Heart left ventricle (tissue), 16 donors: ENCODE measurements around the gene KRT1. TPM values are rescaled to one million over a fixed set of nuclear protein-coding genes. Genes with fewer than 3 reads are reported as not detected.

Experiments used
- ATAC-seq, 4 donors: fragments of 200-7000 bp; cut with Tn5 transposase; one replicate each; pipeline ENCODE4 v1.9.1; 2020 to 2022; ENCODE audit warnings: moderate library complexity in 4 of 4, mild to moderate bottlenecking in 3 of 4, moderate number of reproducible peaks in 1 of 4
- DNase-seq, 5 donors: peaks; one replicate each; pipeline ENCODE4 v3.0.0-alpha.2; 2020
- H3K27ac ChIP-seq, 12 donors: fragments of 200-600 bp; sonication (generic) in 4 of 12; one replicate each; pipeline versions ENCODE4 v1.5.0 to v1.8.0; 2016 to 2022; ENCODE audit warnings: mild to moderate bottlenecking in 2 of 12
- H3K27me3 ChIP-seq, 9 donors: fragments of 200-600 bp; sonication (generic) in 2 of 9; one replicate each; pipeline versions ENCODE4 v1.5.1 to v1.8.0; 2016 to 2022; ENCODE audit warnings: mild to moderate bottlenecking in 3 of 9
- H3K36me3 ChIP-seq, 9 donors: fragments of 200-600 bp; sonication (generic) in 2 of 9; one replicate each; pipeline versions ENCODE4 v1.5.0 to v1.8.0; 2018 to 2022; ENCODE audit warnings: mild to moderate bottlenecking in 2 of 9
- H3K4me1 ChIP-seq, 12 donors: fragments of 200-600 bp; sonication (generic) in 4 of 12; one replicate each; pipeline versions ENCODE4 v1.5.0 to v1.8.0; 2016 to 2022; ENCODE audit warnings: mild to moderate bottlenecking in 3 of 12
- H3K4me3 ChIP-seq, 12 donors: fragments of 200-600 bp; sonication (generic) in 4 of 12; one replicate each; pipeline versions ENCODE4 v1.5.0 to v1.8.0; 2017 to 2022; ENCODE audit warnings: mild to moderate bottlenecking in 9 of 12, moderate library complexity in 4 of 12
- H3K9me3 ChIP-seq, 12 donors: fragments of 200-600 bp; sonication (generic) in 4 of 12; one replicate each; pipeline versions ENCODE4 v1.5.0 to v1.8.0; 2016 to 2022; ENCODE audit warnings: mild to moderate bottlenecking in 1 of 12
- POLR2A ChIP-seq, 2 donors: fragments of 450-650 bp; IDR thresholded peaks; one replicate each; pipeline ENCODE4 v1.6.1; 2017; ENCODE audit warnings: antibody characterized with exemption in 2 of 2, mild to moderate bottlenecking in 2 of 2, moderate library complexity in 2 of 2
- WGBS, 4 donors: extraction: QIAGEN DNeasy Blood & Tissue Kit in 2 of 4; methylation state at CpG; one replicate each; pipeline versions ENCODE4 v1.1.5 to v1.1.7; 2013 to 2018; 5-methylcytosine and 5-hydroxymethylcytosine counted together
- intact Hi-C, 10 donors: fragments of 100-400 bp; cut with DNase I; formaldehyde crosslinking; loops; one replicate each; pipeline versions ENCODE4 v1.11.1 to v1.14.2; 2022
- polyA plus RNA-seq, 2 donors: library from polyadenylated mRNA; stranded (reverse); fragments of 200-250 nt; gene quantifications; one replicate each; pipeline ENCODE4 v1.2.3, GENCODE V29; 2013
- total RNA-seq, 9 donors: library from RNA; depleted of rRNA in 2 of 9; stranded (reverse); fragments of >200 nt in 2 of 9; fragmentation: NEBNext Ultra II Directional in 3 of 9; extraction: Animal tissue kit (Norgen Biotek cat#: 25700) in 3 of 9; gene quantifications; one replicate each; pipeline versions ENCODE4 v1.1.0 to v1.2.4, GENCODE V29; 2016 to 2023
- TF ChIP-seq, protein P1 (sequence below), 12 donors: fragments of 200-600 bp; sonication (generic) in 4 of 12; IDR thresholded peaks; one replicate each; pipeline versions ENCODE4 v1.5.0 to v1.8.0; 2018 to 2022; ENCODE audit warnings: antibody characterized with exemption in 12 of 12, mild to moderate bottlenecking in 5 of 12
- donor health status: ischemic (EF 13 %, LVEDD 7.1; RV severe dilation, severe dysfunction).
- donor health status: healthy with polysubstance abuse.
- donor health status: DM: no; HTN: yes; CAD: no.
- donor health status: DM: no; HTN: no; CAD: no.
- donor health status: ischemic (EF 25% LVEDD 6.9; RV normal size, moderate dysfunction).
- donor health status: ischemic (EF 25% LVEDD 5.7; RV mildly dilated, moderate dysfunction).
- donor health status: healthy.
- donor health status: DM: yes; HTN: yes; CAD: no.
- donor health status: ischemic (EF 35%, LVEDD 5.7; RV mildly dilated, moderate dysfunction).
- donor health status: nonischemic (EF 11% LVEDD 7.7; RV severe dilation, severe dysfunction).
- donor health status: DM: yes; HTN: yes; CAD: no.
- donor health status: PGD.
- donor health status: ischemic (EF 29% LVEDD 5.4; RV normal size, mild dysfunction).
- donor health status: nonischemic (EF 23%, LVEDD 6.1; RV moderate dilation, normal function).

The KRT1 gene
- total and polyA plus RNA-seq, 11 donors = 0.35 TPM; not detected in 10

- 78 to 86% (median 83%) methylated on average over 8 of the region's 8 CpGs for WGBS, 4 donors
- no peak for TF ChIP-seq POLR2A (IDR thresholded peaks at IDR 0.05)
- no peak for ATAC-seq
Measured at GRCh38 chr12:52720365-52720886, 40.2 kb upstream of the KRT1 start.

DNA sequence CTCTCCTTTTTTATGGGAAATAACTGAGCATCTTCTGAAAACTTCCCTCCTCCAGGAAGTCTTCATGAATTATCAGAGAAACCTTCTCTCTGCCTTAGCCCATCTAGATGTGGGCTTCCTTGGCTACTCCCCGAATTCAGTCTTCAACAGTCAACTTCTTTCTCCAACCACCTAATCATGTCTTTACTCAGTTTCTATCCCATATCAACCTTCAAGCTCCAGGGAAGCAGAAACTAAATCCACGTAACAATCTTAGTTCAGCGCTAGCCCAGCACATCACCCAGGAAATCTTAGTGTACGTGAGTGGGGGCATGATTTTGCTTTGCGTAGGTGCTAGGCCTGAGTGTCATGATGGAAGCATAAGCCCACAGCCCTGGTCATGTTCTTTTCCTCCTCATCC is 35.9 kb upstream of the KRT1 start:
- no peak for DNase-seq
- H3K4me3 ChIP-seq = no peak overlapping the region
- intact Hi-C loops = no loop called here
- no peak overlapping the region for H3K27ac ChIP-seq
- no peaks in the 10 kb centered on the region for H3K9me3 ChIP-seq
- no peaks in the 10 kb centered on the region for H3K36me3 ChIP-seq
- H3K27me3 ChIP-seq = peaks cover 10 to 52% (median 37%) of the 10 kb centered on the region in 9 donors
- WGBS, 4 donors = 91 to 94% (median 92%) methylated on average over 5 of the region's 5 CpGs
- peaks cover 0 to 9% (median 0%) of the 10 kb centered on the region in 12 donors for H3K4me1 ChIP-seq
- TF ChIP-seq, protein P1, sequence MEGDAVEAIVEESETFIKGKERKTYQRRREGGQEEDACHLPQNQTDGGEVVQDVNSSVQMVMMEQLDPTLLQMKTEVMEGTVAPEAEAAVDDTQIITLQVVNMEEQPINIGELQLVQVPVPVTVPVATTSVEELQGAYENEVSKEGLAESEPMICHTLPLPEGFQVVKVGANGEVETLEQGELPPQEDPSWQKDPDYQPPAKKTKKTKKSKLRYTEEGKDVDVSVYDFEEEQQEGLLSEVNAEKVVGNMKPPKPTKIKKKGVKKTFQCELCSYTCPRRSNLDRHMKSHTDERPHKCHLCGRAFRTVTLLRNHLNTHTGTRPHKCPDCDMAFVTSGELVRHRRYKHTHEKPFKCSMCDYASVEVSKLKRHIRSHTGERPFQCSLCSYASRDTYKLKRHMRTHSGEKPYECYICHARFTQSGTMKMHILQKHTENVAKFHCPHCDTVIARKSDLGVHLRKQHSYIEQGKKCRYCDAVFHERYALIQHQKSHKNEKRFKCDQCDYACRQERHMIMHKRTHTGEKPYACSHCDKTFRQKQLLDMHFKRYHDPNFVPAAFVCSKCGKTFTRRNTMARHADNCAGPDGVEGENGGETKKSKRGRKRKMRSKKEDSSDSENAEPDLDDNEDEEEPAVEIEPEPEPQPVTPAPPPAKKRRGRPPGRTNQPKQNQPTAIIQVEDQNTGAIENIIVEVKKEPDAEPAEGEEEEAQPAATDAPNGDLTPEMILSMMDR (IDR thresholded peaks at IDR 0.05) = no peak
- TF ChIP-seq POLR2A (IDR thresholded peaks at IDR 0.05) = no peak
- ATAC-seq = no peak

More at GRCh38 chr12:52720365-52720886, 40.2 kb upstream of the KRT1 start:
- intact Hi-C loops = no loop called here
- peaks cover 0 to 17% (median 5%) of the 10 kb centered on the region in 9 donors for H3K27me3 ChIP-seq
- no peaks in the 10 kb centered on the region for H3K4me1 ChIP-seq
- no peaks in the 10 kb centered on the region for H3K9me3 ChIP-seq
- no peak for DNase-seq
- H3K36me3 ChIP-seq = no peaks in the 10 kb centered on the region
- H3K27ac ChIP-seq = no peak overlapping the region
- no peak overlapping the region for H3K4me3 ChIP-seq

GRCh38 chr12:52715416-52715815 is 35.2 kb upstream of the KRT1 start:
- intact Hi-C loops = no loop called here
- no peak for ATAC-seq

GRCh38 chr12:52714887-52715281 is 34.7 kb upstream of the KRT1 start:
- no peak for DNase-seq
- ATAC-seq = no peak
- 66 to 83% (median 77%) methylated on average over 4 of the region's 4 CpGs for WGBS, 4 donors
- Histone ChIP-seq H3K27me3 (peaks cover 10 to 52% (median 37%) of the 10 kb centered on the region in 9 donors), H3K9me3 (no peaks in the 10 kb centered on the region), H3K36me3 (no peaks in the 10 kb centered on the region), H3K4me3 (no peak overlapping the region), H3K4me1 (peaks cover 0 to 9% (median 0%) of the 10 kb centered on the region in 12 donors), H3K27ac (no peak overlapping the region)
- intact Hi-C loops = no loop called here
- no peak for TF ChIP-seq POLR2A (IDR thresholded peaks at IDR 0.05)
- TF ChIP-seq, protein P1 (IDR thresholded peaks at IDR 0.05) = no peak

More at GRCh38 chr12:52715416-52715815, 35.2 kb upstream of the KRT1 start:
- no peak for DNase-seq
- TF ChIP-seq, protein P1 (IDR thresholded peaks at IDR 0.05) = no peak
- TF ChIP-seq POLR2A (IDR thresholded peaks at IDR 0.05) = no peak
- no peak overlapping the region for H3K4me3 ChIP-seq
- no peak overlapping the region for H3K27ac ChIP-seq
- no peaks in the 10 kb centered on the region for H3K36me3 ChIP-seq
- H3K27me3 ChIP-seq = peaks cover 10 to 52% (median 37%) of the 10 kb centered on the region in 9 donors
- H3K9me3 ChIP-seq = no peaks in the 10 kb centered on the region
- peaks cover 0 to 9% (median 0%) of the 10 kb centered on the region in 12 donors for H3K4me1 ChIP-seq
- WGBS, 4 donors = 78 to 89% (median 80%) methylated on average over 11 to 14 of the region's 14 CpGs
